AG09309 (cell line): ENCODE results near the gene TMUB1.
A peak's percentile ranks its signal among the peaks of the same experiment; 100 is the strongest.

ENCODE experiments used
- DNase-seq: peaks from one replicate; pipeline ENCODE4 v3.0.0-alpha.2; 2010; ENCODE audit warnings: low read depth
- H3K4me3 ChIP-seq: 2 replicates; pipeline ENCODE4 v1.5.1; 2011; ENCODE audit warnings: mild to moderate bottlenecking, low read depth, low read length, moderate library complexity; ENCODE audit not compliant: control insufficient read depth
- CTCF ChIP-seq: IDR thresholded peaks from 2 replicates; pipeline ENCODE4 v1.5.1; 2011; ENCODE audit warnings: mild to moderate bottlenecking, low read depth, low read length, inconsistent platforms; ENCODE audit not compliant: insufficient read depth, control insufficient read depth; ENCODE audit errors: missing control alignments

Gene TMUB1

GRCh38 chr7:151110941-151111645, 27.8 kb upstream of the TMUB1 start:
- no peak for DNase-seq
- TF ChIP-seq CTCF: peak; percentile 95
- no peak overlapping the region for H3K4me3 ChIP-seq

GRCh38 chr7:151110236-151110940, 27.1 kb upstream of the TMUB1 start:
- DNase-seq: no peak
- no peak for TF ChIP-seq CTCF
- no peak overlapping the region for H3K4me3 ChIP-seq

GRCh38 chr7:151109094-151110048, 26.1 kb upstream of the TMUB1 start:
- no peak for TF ChIP-seq CTCF
- DNase-seq: no peak

GRCh38 chr7:151107882-151108281, 24.6 kb upstream of the TMUB1 start:
- no peak for TF ChIP-seq CTCF
- no peak for DNase-seq
- H3K4me3 ChIP-seq: no peak overlapping the region

More at GRCh38 chr7:151109094-151110048, 26.1 kb upstream of the TMUB1 start:
- H3K4me3 ChIP-seq: no peak overlapping the region

GRCh38 chr7:151104411-151105235, 21.3 kb upstream of the TMUB1 start:
- no peak overlapping the region for H3K4me3 ChIP-seq
- DNase-seq: no peak
- TF ChIP-seq CTCF: no peak
